ENCODE results near the gene WNT6.

Gene WNT6

DNA sequence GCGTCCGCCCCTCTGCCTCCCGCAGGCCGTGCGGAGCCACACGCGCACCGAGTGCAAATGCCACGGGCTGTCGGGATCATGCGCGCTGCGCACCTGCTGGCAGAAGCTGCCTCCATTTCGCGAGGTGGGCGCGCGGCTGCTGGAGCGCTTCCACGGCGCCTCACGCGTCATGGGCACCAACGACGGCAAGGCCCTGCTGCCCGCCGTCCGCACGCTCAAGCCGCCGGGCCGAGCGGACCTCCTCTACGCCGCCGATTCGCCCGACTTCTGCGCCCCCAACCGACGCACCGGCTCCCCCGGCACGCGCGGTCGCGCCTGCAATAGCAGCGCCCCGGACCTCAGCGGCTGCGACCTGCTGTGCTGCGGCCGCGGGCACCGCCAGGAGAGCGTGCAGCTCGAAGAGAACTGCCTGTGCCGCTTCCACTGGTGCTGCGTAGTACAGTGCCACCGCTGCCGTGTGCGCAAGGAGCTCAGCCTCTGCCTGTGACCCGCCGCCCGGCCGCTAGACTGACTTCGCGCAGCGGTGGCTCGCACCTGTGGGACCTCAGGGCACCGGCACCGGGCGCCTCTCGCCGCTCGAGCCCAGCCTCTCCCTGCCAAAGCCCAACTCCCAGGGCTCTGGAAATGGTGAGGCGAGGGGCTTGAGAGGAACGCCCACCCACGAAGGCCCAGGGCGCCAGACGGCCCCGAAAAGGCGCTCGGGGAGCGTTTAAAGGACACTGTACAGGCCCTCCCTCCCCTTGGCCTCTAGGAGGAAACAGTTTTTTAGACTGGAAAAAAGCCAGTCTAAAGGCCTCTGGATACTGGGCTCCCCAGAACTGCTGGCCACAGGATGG lies 14.0 kb downstream of the WNT6 start:
- Histone ChIP-seq H3K9me3 (ENCODE audit: control insufficient read depth in 5 of 5, low read length in 5 of 5) (no peaks in the 10 kb centered on the region), H3K27me3 (ENCODE audit: control insufficient read depth in 5 of 5, insufficient read depth in 4 of 5, low read length in 5 of 5) (peaks cover 26 to 88% (median 74%) of the 10 kb centered on the region in 5 donors), H3K4me3 (ENCODE audit: low read depth in 1 of 5, low read length in 5 of 5) (no peak overlapping the region), H3K4me1 (ENCODE audit: control insufficient read depth in 5 of 5, insufficient read depth in 5 of 5, low read length in 5 of 5) (peaks cover 0 to 18% (median 6%) of the 10 kb centered on the region in 5 donors), H3K36me3 (ENCODE audit: control insufficient read depth in 5 of 5, insufficient read depth in 5 of 5, low read length in 5 of 5) (no peaks in the 10 kb centered on the region), H3K9ac (ENCODE audit: low read length in 5 of 5) (no peak overlapping the region), H3K27ac (ENCODE audit: low read depth, low read length) (no peak overlapping the region)

DNA sequence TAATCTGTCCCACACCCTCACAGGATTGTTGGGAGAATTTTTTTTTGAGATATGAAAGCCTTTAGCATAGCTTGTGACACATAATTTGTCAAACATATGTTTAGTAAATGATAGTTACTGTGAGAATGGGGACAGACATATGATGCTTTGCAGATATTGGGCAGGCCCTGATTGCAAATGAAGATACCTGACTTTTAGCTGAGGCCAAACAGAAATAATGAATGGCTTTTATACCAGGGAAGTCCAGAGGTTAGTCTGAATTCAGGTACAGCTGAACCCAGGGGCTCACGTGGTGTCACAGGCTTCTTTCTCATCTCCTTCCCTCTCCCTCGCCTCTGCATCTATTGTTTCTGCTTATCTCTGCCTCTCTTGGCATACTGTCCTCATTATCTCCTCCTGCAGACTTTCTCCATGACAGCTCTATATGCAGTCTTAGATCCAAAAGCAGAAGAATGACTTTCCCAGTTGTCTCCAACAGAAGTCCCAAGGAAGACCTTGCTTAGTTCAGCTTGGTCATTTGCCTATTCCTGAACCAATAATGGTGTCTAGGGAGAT lies 16.2 kb downstream of the WNT6 start:
- H3K27me3 ChIP-seq (ENCODE audit: control insufficient read depth in 5 of 5, insufficient read depth in 4 of 5, low read length in 5 of 5): peaks cover 41 to 90% (median 85%) of the 10 kb centered on the region in 5 donors
- no peaks in the 10 kb centered on the region for H3K36me3 ChIP-seq (ENCODE audit: control insufficient read depth in 5 of 5, insufficient read depth in 5 of 5, low read length in 5 of 5)
- no peaks in the 10 kb centered on the region for H3K9me3 ChIP-seq (ENCODE audit: control insufficient read depth in 5 of 5, low read length in 5 of 5)
- no peak overlapping the region for H3K27ac ChIP-seq (ENCODE audit: low read depth, low read length)
- no peak overlapping the region for H3K4me3 ChIP-seq (ENCODE audit: low read depth in 1 of 5, low read length in 5 of 5)
- no peak overlapping the region for H3K9ac ChIP-seq (ENCODE audit: low read length in 5 of 5)
- H3K4me1 ChIP-seq (ENCODE audit: control insufficient read depth in 5 of 5, insufficient read depth in 5 of 5, low read length in 5 of 5): peaks cover 0 to 32% (median 18%) of the 10 kb centered on the region in 5 donors

DNA sequence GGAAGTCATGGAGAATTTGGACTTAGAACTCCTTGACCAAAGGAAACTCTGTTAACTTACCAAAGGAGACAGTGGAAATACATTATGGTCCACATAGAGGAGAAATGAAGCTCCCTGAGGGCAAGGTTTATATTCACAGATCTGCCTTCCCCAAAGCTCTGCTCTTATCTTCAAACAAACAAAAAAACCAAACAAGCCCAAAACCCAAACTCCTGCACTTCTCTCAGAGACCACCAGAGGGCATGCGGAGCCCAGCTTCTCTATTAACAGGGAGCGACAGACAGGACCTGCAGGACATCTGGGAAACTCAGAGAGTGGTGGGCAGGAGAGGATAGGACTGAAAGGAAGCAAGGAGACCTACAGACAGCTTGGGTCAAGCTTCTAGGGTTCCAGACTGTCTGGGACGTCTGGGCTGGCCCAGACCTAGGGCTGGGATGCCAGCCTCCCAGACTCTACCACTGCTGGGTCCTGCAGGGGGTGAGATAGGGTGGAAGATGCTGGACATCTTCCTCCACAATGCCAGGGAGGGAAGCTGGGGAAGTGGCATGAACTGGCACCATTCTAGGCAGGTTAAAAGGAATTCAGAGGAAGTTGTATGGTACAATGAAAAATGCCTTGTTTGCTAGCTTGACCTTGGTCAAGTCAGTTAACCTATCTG lies 17.1 kb downstream of the WNT6 start:
- Histone ChIP-seq H3K9me3 (ENCODE audit: control insufficient read depth in 5 of 5, low read length in 5 of 5) (no peaks in the 10 kb centered on the region), H3K4me1 (ENCODE audit: control insufficient read depth in 5 of 5, insufficient read depth in 5 of 5, low read length in 5 of 5) (peaks cover 0 to 23% (median 11%) of the 10 kb centered on the region in 5 donors), H3K36me3 (ENCODE audit: control insufficient read depth in 5 of 5, insufficient read depth in 5 of 5, low read length in 5 of 5) (no peaks in the 10 kb centered on the region), H3K27me3 (ENCODE audit: control insufficient read depth in 5 of 5, insufficient read depth in 4 of 5, low read length in 5 of 5) (peaks cover 42 to 90% (median 87%) of the 10 kb centered on the region in 5 donors), H3K9ac (ENCODE audit: low read length in 5 of 5) (no peak overlapping the region), H3K27ac (ENCODE audit: low read depth, low read length) (no peak overlapping the region), H3K4me3 (ENCODE audit: low read depth in 1 of 5, low read length in 5 of 5) (no peak overlapping the region)

DNA sequence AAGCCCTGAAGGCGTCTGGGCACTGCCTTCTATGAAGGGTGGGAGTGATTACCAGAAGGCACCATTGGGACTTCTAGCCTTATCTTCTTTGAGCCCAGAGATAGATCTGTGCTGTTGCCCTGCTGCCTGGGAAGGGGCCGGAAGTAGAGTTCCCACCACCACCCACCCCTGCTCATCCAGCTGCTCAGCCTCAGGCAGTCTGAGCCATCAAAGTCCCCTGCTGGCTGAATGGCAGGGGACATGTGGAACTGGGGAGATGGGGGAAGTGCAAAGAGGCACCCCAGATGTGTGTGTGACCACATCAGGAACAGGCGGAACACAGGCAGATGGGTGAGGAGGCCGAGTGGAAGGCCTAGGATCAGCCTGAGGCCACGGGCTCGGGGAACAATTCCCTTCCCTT lies 17.7 kb downstream of the WNT6 start:
- Histone ChIP-seq H3K4me3 (ENCODE audit: low read depth in 1 of 5, low read length in 5 of 5) (no peak overlapping the region), H3K4me1 (ENCODE audit: control insufficient read depth in 5 of 5, insufficient read depth in 5 of 5, low read length in 5 of 5) (peaks cover 0 to 20% (median 11%) of the 10 kb centered on the region in 5 donors), H3K9ac (ENCODE audit: low read length in 5 of 5) (no peak overlapping the region), H3K9me3 (ENCODE audit: control insufficient read depth in 5 of 5, low read length in 5 of 5) (no peaks in the 10 kb centered on the region), H3K36me3 (ENCODE audit: control insufficient read depth in 5 of 5, insufficient read depth in 5 of 5, low read length in 5 of 5) (no peaks in the 10 kb centered on the region), H3K27ac (ENCODE audit: low read depth, low read length) (no peak overlapping the region), H3K27me3 (ENCODE audit: control insufficient read depth in 5 of 5, insufficient read depth in 4 of 5, low read length in 5 of 5) (peaks cover 37 to 90% (median 87%) of the 10 kb centered on the region in 5 donors)

DNA sequence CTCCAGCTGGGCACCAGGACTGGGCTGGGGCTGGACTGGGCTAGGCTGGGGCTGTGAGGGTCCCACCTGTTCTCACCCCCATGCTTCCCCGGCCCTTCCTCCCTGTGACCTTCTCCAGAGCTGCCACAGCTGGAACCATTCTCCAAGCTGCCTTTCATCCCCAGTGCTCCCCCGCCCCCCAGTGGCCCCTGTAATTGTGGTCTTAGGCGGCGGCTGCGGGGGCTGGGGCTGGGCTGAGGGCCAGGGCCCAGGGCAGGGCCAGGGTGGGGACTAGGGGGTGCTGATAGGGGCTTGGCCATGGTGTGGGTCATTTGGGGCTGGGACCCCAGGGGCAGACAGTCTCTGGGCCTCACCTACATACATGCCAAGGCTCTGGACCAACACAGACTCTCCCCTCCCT lies 18.3 kb downstream of the WNT6 start:
- peaks cover 31 to 90% (median 86%) of the 10 kb centered on the region in 5 donors for H3K27me3 ChIP-seq (ENCODE audit: control insufficient read depth in 5 of 5, insufficient read depth in 4 of 5, low read length in 5 of 5)
- H3K36me3 ChIP-seq (ENCODE audit: control insufficient read depth in 5 of 5, insufficient read depth in 5 of 5, low read length in 5 of 5): no peaks in the 10 kb centered on the region
- peaks cover 0 to 21% (median 11%) of the 10 kb centered on the region in 5 donors for H3K4me1 ChIP-seq (ENCODE audit: control insufficient read depth in 5 of 5, insufficient read depth in 5 of 5, low read length in 5 of 5)
- no peak overlapping the region for H3K9ac ChIP-seq (ENCODE audit: low read length in 5 of 5)
- no peaks in the 10 kb centered on the region for H3K9me3 ChIP-seq (ENCODE audit: control insufficient read depth in 5 of 5, low read length in 5 of 5)
- no peak overlapping the region for H3K27ac ChIP-seq (ENCODE audit: low read depth, low read length)
- H3K4me3 ChIP-seq (ENCODE audit: low read depth in 1 of 5, low read length in 5 of 5): no peak overlapping the region

DNA sequence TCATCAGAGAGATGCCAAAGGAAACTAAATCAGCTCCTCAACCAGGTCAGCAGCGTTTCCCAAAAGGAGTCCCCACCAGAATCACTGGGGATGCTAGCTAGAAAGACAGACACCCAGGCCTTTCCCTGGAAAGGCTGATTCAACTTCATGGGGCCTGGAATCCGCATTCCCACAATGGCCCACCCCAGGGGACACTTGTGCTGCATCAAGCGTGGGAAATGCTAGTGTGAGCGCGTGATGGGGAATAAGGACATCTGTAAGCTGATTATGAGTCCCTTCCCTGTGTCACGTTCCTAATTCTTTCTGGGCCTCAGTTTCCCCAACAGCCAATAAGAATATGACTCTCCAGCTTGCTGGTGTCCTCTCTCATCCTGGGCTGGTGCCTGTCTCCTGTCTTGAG lies 18.9 kb downstream of the WNT6 start:
- Histone ChIP-seq H3K27ac (ENCODE audit: low read depth, low read length) (no peak overlapping the region), H3K4me3 (ENCODE audit: low read depth in 1 of 5, low read length in 5 of 5) (no peak overlapping the region), H3K9ac (ENCODE audit: low read length in 5 of 5) (no peak overlapping the region), H3K9me3 (ENCODE audit: control insufficient read depth in 5 of 5, low read length in 5 of 5) (no peaks in the 10 kb centered on the region), H3K4me1 (ENCODE audit: control insufficient read depth in 5 of 5, insufficient read depth in 5 of 5, low read length in 5 of 5) (peaks cover 0 to 21% (median 15%) of the 10 kb centered on the region in 5 donors), H3K36me3 (ENCODE audit: control insufficient read depth in 5 of 5, insufficient read depth in 5 of 5, low read length in 5 of 5) (no peaks in the 10 kb centered on the region), H3K27me3 (ENCODE audit: control insufficient read depth in 5 of 5, insufficient read depth in 4 of 5, low read length in 5 of 5) (peaks cover 29 to 88% (median 83%) of the 10 kb centered on the region in 5 donors)

DNA sequence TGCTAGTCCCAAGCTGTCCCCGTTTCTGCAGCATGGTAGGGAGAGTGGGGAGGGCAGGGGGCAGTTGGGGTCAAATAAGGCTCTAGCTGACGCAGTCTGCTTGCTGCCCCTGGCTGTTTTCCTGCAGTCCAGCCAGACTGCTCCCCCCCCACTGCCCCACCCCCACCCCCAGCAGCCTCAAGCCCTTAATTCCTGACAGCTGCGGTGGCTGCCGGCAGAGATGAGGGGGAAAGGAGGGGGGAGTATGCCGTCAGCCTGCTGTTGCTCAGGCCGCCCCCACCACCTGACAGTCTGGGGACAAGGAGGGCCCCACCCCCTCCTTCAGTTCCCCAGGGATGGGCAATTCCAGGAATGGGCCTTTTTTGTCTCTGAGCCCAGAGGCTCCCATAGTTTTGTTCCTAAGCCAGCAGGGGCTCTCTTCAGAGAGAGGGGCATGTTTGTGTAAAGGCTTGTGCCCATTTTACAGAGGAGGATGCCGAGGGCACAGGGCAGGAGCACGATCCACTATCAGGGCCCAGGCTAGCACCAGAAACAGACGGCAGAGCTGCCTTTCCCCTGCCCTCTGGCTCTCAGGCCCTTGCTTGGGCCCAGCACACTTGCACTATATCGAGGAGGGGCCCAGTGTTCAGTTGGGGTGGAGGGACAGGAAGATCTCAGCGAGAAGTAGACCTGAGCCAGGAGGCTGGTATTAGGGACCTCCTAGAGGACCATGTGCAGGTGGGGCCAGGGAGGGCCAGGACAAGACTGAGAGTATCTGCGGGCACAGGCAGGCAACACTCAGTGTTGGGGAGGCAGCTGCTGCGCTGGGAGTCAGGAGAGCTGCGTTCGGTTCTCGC lies 19.5 kb downstream of the WNT6 start:
- Histone ChIP-seq H3K9me3 (ENCODE audit: control insufficient read depth in 5 of 5, low read length in 5 of 5) (no peaks in the 10 kb centered on the region), H3K27ac (ENCODE audit: low read depth, low read length) (no peak overlapping the region), H3K4me1 (ENCODE audit: control insufficient read depth in 5 of 5, insufficient read depth in 5 of 5, low read length in 5 of 5) (peaks cover 0 to 25% (median 19%) of the 10 kb centered on the region in 5 donors), H3K4me3 (ENCODE audit: low read depth in 1 of 5, low read length in 5 of 5) (no peak overlapping the region), H3K36me3 (ENCODE audit: control insufficient read depth in 5 of 5, insufficient read depth in 5 of 5, low read length in 5 of 5) (no peaks in the 10 kb centered on the region), H3K9ac (ENCODE audit: low read length in 5 of 5) (no peak overlapping the region), H3K27me3 (ENCODE audit: control insufficient read depth in 5 of 5, insufficient read depth in 4 of 5, low read length in 5 of 5) (peaks cover 29 to 85% (median 79%) of the 10 kb centered on the region in 5 donors)

DNA sequence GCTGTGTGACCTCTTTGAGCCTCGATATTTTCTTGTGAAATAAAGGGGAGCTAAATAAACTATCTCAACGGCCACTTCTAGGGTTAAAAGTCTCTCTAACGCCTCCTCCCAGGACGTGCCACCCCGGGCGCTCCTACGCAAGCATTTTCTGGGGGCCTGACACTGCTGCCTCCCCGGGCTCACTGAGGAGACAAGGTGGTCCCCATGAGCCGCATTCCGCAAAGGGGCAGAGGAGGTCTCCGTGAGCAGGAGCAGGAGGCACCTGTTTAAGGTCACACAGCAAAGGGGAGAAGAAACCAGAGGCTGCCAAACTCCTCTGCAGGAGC lies 20.1 kb downstream of the WNT6 start:
- Histone ChIP-seq H3K4me3 (ENCODE audit: low read depth in 1 of 5, low read length in 5 of 5) (peak overlapping the region in 2 of 5 donors; percentile 40 to 47), H3K4me1 (ENCODE audit: control insufficient read depth in 5 of 5, insufficient read depth in 5 of 5, low read length in 5 of 5) (peaks cover 0 to 25% (median 19%) of the 10 kb centered on the region in 5 donors), H3K27me3 (ENCODE audit: control insufficient read depth in 5 of 5, insufficient read depth in 4 of 5, low read length in 5 of 5) (peaks cover 29 to 85% (median 78%) of the 10 kb centered on the region in 5 donors), H3K9ac (ENCODE audit: low read length in 5 of 5) (no peak overlapping the region), H3K27ac (ENCODE audit: low read depth, low read length) (no peak overlapping the region), H3K36me3 (ENCODE audit: control insufficient read depth in 5 of 5, insufficient read depth in 5 of 5, low read length in 5 of 5) (no peaks in the 10 kb centered on the region), H3K9me3 (ENCODE audit: control insufficient read depth in 5 of 5, low read length in 5 of 5) (no peaks in the 10 kb centered on the region)

DNA sequence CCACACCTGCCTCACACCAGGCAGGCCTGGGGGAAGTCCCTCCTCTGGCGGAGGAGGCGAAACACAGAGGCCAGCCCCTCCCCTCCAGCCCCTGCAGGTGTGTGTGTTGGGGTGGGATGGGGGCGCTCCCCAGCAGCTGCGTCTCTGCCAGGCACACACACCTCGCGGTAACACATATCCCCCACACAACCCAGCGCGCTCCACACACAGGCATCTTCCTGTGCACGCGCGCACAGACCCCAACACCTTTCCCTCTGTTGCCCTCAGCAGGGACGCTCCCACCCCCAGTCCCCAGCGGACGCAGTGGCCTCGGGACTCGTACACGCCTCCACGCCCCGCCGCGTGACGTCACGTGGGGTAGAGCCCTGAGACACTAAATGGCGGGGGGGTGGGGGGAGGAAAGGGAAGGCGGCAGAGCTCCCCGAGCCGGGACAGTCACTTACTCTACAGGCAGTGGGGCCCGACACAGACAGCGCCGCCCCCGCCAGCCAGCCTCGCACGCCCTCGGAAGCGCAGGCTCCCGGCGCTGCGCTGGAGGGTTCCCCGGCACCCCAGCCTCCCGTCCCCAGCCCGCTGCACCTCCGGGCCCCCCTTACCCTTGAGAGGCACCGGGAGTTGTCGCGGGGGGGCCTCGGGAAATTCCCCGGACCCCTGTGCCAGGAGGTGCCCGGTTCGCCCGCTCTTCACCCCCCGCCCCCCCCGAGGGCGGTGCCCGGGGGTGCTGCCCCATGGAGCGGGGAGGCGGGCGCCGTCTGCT lies 20.7 kb downstream of the WNT6 start, which contains the start of gene WNT10A:
Gene WNT10A, plus strand, starts transcription at position 751 of the 757 bp plus-strand sequence. CDS start 144 bp downstream, outside the sequence.
- H3K4me3 ChIP-seq (ENCODE audit: low read depth in 1 of 5, low read length in 5 of 5): peak within 1 kb of the TSS in 2 of 5 donors; percentile 40 to 47
- no peak within 1 kb of the TSS for H3K27ac ChIP-seq (ENCODE audit: low read depth, low read length)
- H3K27me3 ChIP-seq (ENCODE audit: control insufficient read depth in 5 of 5, insufficient read depth in 4 of 5, low read length in 5 of 5): peaks cover 29 to 87% (median 77%) of the 10 kb centered on the region in 5 donors
- H3K36me3 ChIP-seq (ENCODE audit: control insufficient read depth in 5 of 5, insufficient read depth in 5 of 5, low read length in 5 of 5): no peaks in the 10 kb centered on the region
- no peak within 1 kb of the TSS for H3K9ac ChIP-seq (ENCODE audit: low read length in 5 of 5)
- H3K9me3 ChIP-seq (ENCODE audit: control insufficient read depth in 5 of 5, low read length in 5 of 5): no peaks in the 10 kb centered on the region
- peaks cover 0 to 25% (median 19%) of the 10 kb centered on the region in 5 donors for H3K4me1 ChIP-seq (ENCODE audit: control insufficient read depth in 5 of 5, insufficient read depth in 5 of 5, low read length in 5 of 5)

Data from subcutaneous abdominal adipose tissue (tissue), 5 donors.